ENCODE results near the gene GSTO1.

GSTO1 gene

DNA sequence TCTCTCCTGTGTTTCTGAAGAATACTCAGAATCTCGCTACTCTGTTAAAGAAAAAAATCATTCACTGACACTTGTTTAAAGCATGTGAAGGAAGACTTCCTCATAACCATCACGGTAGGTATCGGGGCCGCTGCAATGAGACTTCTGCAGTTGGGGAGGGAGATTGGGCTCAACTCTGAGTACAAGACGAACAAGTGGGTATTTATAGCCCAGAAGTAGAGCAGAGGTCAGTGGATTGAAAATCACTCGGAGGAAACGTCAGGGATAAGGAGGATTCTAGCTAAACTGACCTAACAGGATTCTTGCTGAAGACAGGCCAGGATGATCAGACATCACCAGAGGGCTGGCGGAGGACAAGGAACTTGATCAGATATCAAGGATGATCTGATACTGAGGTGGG is 50.2 kb downstream of the GSTO1 start:
- DNase-seq (ENCODE audit: low spot score): no peak

DNA sequence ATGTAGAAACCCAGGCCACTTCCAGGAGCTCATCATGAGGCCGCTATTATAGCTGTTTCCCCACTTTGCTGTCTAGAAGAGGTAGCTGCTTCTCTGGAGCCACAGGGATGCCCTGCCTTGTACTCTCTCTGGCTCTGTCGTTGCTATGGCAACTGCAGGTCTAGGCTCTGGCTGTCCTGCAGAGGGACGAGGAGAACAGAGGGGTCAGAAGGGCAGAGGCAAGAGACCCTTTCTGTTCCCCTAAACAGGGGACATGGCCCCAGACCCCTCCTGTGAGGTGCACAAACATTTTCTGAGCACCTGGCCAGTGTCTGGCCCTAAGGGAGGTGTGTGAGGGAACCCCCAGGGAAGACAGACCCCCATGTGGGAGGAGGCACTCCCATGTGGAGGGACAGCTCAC is 52.2 kb downstream of the GSTO1 start:
- DNase-seq (ENCODE audit: low spot score): no peak

DNA sequence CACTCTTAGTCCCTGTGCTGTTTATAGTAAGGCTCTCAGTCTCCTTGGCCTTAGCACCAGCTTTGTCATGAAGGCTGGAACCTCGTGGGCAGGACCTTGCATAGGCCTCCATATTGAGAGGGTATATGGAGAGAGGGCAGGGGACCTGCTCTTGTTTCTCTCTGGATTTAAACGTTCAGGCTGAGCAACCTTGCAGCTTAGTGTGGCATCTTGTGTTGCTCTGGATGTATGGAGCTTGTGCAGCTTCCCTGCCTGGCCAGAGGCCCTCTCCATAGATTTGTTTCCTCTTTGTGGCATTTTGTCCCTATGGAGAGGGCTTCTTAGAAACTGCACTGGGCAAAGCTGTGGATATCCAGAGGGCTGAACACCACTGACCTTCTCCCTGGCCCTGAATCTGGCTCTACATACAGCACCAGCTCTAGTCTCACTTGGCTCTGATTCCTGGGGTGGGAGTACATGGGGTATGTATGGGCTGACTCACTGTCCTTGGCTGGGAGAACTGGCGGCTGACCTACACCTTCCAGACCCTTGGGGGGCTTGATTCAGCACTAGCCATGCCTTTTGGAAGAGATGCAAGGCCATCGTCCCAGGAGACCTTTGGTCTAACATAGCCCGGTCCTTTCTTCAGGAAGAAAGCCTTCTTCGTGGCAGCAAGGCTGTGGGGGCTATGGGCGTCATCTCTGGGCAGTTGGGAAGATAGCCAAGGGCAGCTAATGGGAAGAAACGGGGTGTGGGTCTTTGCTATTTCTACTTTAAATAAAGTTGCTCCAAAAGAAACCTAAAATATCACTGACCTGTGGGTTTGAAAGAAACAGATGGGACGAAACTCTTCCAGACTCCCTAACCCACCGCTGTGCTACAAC is 53.1 kb downstream of the GSTO1 start:
- no peak for DNase-seq (ENCODE audit: low spot score)

DNA sequence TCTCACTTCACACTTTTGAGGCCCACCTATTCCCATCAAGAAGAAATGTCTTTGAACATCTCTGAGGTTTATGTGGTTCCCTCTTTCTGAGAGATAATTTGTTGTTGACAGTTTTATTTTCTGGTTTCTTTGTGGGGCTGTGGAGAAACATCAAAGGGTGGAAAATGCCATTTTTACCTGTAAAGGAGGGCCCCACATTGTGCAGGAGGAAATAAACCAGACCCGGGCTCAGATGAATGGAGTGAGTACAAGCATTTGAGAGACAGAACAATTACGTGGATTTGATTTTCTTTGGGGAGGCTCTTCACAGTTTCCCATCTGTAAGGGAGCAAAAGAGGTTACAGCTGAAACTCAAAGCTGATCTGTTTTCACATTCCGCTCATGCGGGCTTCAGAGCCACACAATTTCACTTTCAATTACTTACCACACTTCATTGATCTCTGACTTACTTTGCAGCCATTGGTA is 53.8 kb downstream of the GSTO1 start:
- DNase-seq (ENCODE audit: low spot score): no peak

DNA sequence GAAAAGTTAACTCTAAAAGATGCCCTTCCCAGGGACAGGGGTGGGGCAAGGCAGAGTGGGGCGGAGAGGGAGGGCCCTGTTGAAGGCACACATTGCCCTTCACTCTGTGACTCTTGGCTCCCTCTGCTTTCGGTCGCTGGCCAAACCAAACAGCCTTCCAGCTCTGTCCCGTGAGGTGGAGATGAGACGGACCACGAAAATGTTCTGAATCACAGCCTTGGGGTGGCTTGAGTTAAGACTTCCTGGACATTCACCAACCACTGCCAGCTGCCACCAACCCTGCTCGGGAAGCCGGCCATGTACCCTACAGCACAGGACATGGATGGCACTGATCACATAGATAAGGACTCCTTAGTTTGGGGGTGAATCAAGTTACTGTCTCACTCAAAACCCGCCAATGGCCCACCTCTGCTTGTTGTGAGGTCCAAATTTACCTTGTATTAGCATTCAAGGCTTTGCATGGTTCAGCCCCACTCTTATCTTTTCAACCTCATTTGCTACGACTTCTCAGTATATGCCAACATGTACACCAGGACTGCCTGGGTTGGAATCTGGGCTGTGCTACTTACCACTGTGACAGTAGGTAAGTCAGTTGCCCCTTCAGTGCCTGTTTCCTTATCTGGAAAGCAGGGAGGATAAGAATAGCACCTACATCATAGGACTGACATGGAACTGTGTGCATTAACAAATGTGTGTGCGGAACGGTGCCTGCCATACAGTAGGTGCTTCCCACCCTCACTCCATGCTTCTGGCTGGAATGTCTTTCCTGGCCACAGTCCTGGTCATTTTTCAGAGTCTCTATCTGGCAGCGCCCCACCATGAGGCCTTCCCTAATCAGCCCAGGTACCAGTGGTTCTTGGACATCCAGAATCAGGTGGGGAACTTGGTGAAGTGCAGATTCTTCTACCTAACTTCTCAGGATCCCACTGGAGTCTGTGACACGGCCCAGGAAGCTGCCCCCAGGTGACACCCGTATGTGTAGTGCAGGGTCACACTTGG is 55.6 kb downstream of the GSTO1 start:
- DNase-seq (ENCODE audit: low spot score): no peak

DNA sequence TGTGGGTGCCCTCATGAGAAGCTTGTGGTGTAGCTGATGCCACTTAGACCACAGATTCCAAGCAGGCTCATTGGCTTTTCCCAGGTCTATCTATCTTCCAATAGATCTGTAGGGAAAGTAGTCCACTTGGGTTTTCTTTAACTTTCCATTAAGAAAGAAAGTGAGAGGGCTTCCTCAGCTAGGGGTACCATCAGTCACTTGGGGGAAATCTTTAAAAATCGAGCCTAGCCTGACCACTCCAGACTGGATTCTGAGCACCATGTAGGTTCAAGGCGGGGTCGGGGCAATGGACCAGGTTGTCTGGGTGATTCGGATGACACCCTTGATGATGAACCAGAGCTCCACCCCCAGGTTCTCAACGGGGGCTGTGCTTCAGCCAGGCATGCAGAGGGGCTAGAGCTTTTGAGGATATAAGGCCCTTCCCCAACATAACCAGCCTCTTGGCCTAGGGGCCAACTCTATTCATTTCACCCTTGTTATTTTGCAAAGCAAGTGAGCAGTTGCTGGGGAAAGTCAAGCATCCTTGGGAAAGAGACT is 56.6 kb downstream of the GSTO1 start:
- no peak for DNase-seq (ENCODE audit: low spot score)

DNA sequence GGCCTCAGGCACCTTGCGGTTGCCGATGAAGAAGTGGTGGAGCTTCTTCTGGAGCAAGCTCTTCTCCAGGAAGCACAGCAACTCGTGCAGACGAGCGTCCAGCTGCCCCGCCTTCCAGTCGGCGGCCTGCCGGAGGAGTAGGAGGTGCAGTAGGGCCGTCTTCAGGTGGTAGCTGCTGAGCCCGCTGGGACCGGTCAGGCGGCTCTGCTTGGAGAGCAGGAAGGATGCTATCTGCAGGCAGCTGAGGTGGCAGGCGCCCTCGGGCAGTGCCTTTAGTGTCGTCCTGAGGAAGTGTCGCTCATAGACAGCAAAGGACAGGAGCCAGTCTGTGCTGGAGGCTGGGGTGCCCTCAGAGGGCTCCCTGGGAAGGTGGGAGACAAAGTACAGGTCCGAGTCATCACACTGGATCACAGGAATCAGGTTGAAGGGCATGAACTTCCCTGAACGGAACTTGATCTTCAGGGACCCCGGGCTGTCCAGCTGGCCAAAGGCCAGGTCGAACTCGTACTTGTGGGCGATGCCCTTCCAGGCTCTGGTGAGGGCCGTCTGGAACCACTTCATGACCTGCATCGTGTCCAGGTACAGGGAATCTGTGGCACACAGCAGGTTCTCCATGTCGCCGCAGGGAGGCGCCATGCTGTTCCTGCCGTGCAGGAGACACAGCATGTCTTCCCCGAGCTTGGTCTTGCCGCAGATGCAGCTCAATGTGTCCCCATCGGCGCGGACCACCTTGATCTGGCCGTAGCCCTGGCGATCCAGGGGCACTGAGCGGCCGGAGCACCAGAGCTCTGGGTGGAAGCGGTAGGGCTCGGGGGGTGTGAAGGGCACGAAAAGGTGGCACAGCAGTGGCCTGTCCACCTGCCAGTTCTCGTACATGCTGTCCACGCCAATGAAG is 60.1 kb downstream of the GSTO1 start:
- DNase-seq (ENCODE audit: low spot score): no peak

DNA sequence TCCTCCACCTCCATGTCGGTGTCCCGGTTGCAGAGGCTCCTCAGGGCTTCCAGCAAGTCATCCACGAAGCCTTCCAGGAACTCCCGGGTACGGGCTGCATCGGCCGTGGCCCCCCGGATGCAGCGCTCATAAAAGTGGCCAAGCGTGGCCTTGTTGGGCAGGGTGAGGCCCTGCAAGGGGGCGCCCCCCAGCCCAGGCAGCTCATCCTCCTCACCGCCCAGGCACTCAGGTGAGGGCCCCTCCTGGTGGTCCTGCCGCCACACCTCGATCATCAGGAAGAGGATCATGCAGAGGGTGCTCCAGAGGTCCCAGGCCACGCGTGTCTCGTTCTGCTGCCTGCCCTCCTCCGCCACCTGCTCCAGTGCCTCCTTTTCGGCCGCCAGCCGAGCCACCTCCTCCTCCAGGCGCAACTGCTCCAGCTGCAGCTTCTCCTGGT is 60.8 kb downstream of the GSTO1 start:
- no peak for DNase-seq (ENCODE audit: low spot score)

DNA sequence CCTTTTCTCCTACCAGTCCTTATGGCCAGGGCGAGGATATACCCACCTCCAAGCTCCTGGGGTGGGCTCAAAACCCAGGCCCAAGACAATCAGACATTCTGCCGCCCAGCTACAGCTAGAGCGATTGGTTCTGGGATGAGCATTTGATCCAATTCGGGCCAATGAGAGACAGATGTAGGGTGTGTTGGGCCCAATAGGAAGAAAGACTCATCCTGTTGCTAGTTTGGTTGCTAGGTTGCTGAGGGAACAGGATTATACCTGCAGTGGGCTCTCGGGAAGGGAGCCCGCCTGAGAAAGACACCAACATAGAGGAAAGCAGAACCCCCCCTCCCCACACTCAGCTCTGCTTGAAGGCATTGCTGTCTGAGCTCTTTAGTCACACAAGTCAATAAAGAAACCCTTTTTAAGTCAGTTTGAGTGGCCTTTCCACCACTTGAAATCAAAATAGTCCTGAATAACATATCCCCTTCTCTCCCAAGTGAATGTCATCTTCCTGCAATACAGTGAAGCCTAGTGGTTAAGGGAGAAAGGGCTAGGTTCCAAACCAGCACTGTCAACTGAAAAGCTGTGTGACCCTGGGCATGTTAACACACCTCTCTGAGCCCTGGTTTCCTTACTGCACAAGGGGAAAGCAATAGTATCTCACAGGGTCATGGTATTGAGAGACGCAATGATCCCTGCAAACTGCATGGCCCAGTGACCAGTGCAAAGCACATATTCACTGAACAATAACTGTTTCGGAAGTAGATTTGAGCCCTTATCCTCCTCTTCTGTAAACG is 61.8 kb downstream of the GSTO1 start:
- DNase-seq (ENCODE audit: low spot score): no peak

All from ecto neural progenitor cell (in vitro differentiated cells).